Mesenchymal stem cell (in vitro differentiated cells and primary cell): ENCODE results near the gene CNOT4.
A peak's percentile ranks its signal among the peaks of the same experiment; 100 is the strongest.

ENCODE experiments used
- DNase-seq: peaks from one replicate; pipeline ENCODE4 v3.0.0-alpha.2; 2013
- H2AFZ ChIP-seq: one replicate; pipeline ENCODE4 v1.6.1; 2013; ENCODE audit warnings: low read depth, mild to moderate bottlenecking, control low read depth, inconsistent platforms, low read length, moderate library complexity
- H2AK5ac ChIP-seq: 2 replicates; pipeline ENCODE4 v1.6.1; 2013; ENCODE audit warnings: low read length, moderate library complexity, mild to moderate bottlenecking, inconsistent platforms; ENCODE audit not compliant: severe bottlenecking
- H2BK120ac ChIP-seq: one replicate; pipeline ENCODE4 v1.6.1; 2013; ENCODE audit warnings: low read depth, mild to moderate bottlenecking, inconsistent platforms, low read length, moderate library complexity
- H2BK12ac ChIP-seq, 2 experiments: one replicate each; pipeline ENCODE4 v1.6.1; 2013; ENCODE audit warnings: inconsistent platforms in 2 of 2, low read length in 2 of 2, mild to moderate bottlenecking in 2 of 2, moderate library complexity in 2 of 2, control low read depth in 1 of 2
- H2BK15ac ChIP-seq: one replicate; pipeline ENCODE4 v1.6.1; 2013; ENCODE audit warnings: mild to moderate bottlenecking, low read depth, inconsistent platforms; ENCODE audit not compliant: poor library complexity, severe bottlenecking
- H2BK5ac ChIP-seq: 2 replicates; pipeline ENCODE4 v1.6.1; 2013; ENCODE audit warnings: low read depth, mild to moderate bottlenecking, low read length, control low read depth, inconsistent platforms; ENCODE audit not compliant: poor library complexity, severe bottlenecking
- H3K14ac ChIP-seq, 2 experiments: one replicate each; pipeline ENCODE4 v1.6.1; 2013; ENCODE audit warnings: inconsistent platforms in 2 of 2, low read length in 2 of 2, control low read depth in 1 of 2, mild to moderate bottlenecking in 1 of 2, moderate library complexity in 1 of 2
- H3K18ac ChIP-seq, 2 experiments: one replicate each; pipeline ENCODE4 v1.6.1; 2013; ENCODE audit warnings: inconsistent platforms in 2 of 2, low read length in 2 of 2, control low read depth in 1 of 2, low read depth in 1 of 2, mild to moderate bottlenecking in 1 of 2
- H3K23ac ChIP-seq, 2 experiments: one replicate each; pipeline ENCODE4 v1.6.1; 2013; ENCODE audit warnings: inconsistent platforms in 2 of 2, low read length in 2 of 2, mild to moderate bottlenecking in 2 of 2, moderate library complexity in 2 of 2, control low read depth in 1 of 2
- H3K27ac ChIP-seq: 2 replicates; pipeline ENCODE4 v1.5.1; 2013; ENCODE audit warnings: mild to moderate bottlenecking, moderate library complexity, low read length, control low read depth, inconsistent platforms; ENCODE audit not compliant: poor library complexity, severe bottlenecking
- H3K27me3 ChIP-seq, 2 experiments: 2 replicates each; pipeline versions ENCODE4 v1.6.1 to v1.7.0; 2013; ENCODE audit warnings: low read length in 2 of 2, mild to moderate bottlenecking in 2 of 2, moderate library complexity in 2 of 2, control low read depth in 1 of 2, inconsistent platforms in 1 of 2; ENCODE audit not compliant: control insufficient read depth in 1 of 2, insufficient read depth in 1 of 2
- H3K36me3 ChIP-seq, 2 experiments: 2 replicates each; pipeline versions ENCODE4 v1.6.1 to v1.7.0; 2013; ENCODE audit warnings: low read length in 2 of 2, control low read depth in 1 of 2, inconsistent platforms in 1 of 2, low read depth in 1 of 2, mild to moderate bottlenecking in 1 of 2; ENCODE audit not compliant: insufficient read depth in 2 of 2, control insufficient read depth in 1 of 2
- H3K4ac ChIP-seq, 2 experiments: one replicate each; pipeline ENCODE4 v1.6.1; 2013; ENCODE audit warnings: inconsistent platforms in 2 of 2, low read length in 2 of 2, mild to moderate bottlenecking in 2 of 2, moderate library complexity in 2 of 2, control low read depth in 1 of 2, low read depth in 1 of 2
- H3K4me1 ChIP-seq: 2 replicates; pipeline ENCODE4 v1.6.1; 2013; ENCODE audit warnings: low read depth, low read length, control low read depth; ENCODE audit not compliant: control insufficient read depth, insufficient read depth
- H3K4me2 ChIP-seq: 2 replicates; pipeline ENCODE4 v1.6.1; 2013; ENCODE audit warnings: low read length, mild to moderate bottlenecking, inconsistent platforms; ENCODE audit not compliant: poor library complexity, severe bottlenecking
- H3K4me3 ChIP-seq, 2 experiments: 2 replicates each; pipeline versions ENCODE4 v1.5.1 to v1.7.0; 2013; ENCODE audit warnings: low read length in 2 of 2, mild to moderate bottlenecking in 2 of 2, control low read depth in 1 of 2, low read depth in 1 of 2; ENCODE audit not compliant: insufficient read depth in 1 of 2
- H3K79me1 ChIP-seq: replicated peaks from 2 replicates; pipeline ENCODE4 v1.6.1; 2013; ENCODE audit warnings: mild to moderate bottlenecking, control low read depth, low read length, inconsistent platforms; ENCODE audit not compliant: poor library complexity, severe bottlenecking
- H3K9ac ChIP-seq: 2 replicates; pipeline ENCODE4 v1.7.0; 2013; ENCODE audit warnings: mild to moderate bottlenecking, low read length, moderate library complexity
- H3K9me3 ChIP-seq: 2 replicates; pipeline ENCODE4 v1.7.0; 2013; ENCODE audit warnings: mild to moderate bottlenecking, low read length; ENCODE audit not compliant: control insufficient read depth
- H4K8ac ChIP-seq: one replicate; pipeline ENCODE4 v1.6.1; 2013; ENCODE audit warnings: inconsistent platforms, mild to moderate bottlenecking, low read length, moderate library complexity
- H4K91ac ChIP-seq: one replicate; pipeline ENCODE4 v1.6.1; 2013; ENCODE audit warnings: mild to moderate bottlenecking, low read length, inconsistent platforms
- WGBS: methylation state at CpG from one replicate; pipeline ENCODE4 v1.1.7; 2013; ENCODE audit warnings: mixed read lengths; 5-methylcytosine and 5-hydroxymethylcytosine counted together

CNOT4 gene

DNA sequence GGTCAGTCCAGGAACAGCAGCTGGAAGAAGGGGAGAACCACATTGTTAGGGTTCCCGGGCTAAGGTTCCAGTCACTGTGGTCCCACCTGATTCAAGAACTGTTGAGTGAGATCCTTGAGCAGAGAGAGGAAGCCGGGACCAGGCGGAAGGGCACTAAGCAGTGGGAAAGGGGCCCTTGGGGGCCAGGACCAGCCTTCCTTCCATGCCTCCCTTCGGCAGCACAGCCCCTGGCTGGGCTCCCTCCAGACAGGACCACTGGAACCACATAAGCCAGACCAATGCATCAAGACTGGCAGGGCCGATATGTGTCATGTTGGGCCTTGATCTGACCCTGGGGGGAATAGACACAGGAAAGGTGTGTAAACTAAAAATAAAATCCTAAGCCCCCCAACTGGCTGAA lies 172.4 kb downstream of the CNOT4 start:
- Histone ChIP-seq H2BK5ac (no peak overlapping the region), H4K8ac (no peak overlapping the region), H2AFZ (no peak overlapping the region), H2BK15ac (peak overlapping the region; percentile 31), H2BK120ac (no peak overlapping the region), H3K27ac (no peak overlapping the region), H3K18ac (no peak overlapping the region), H3K4me1 (peaks cover 2% of the 10 kb centered on the region), H3K4me3 (no peak overlapping the region), H4K91ac (no peak overlapping the region), H3K36me3 (no peaks in the 10 kb centered on the region), H2BK12ac (no peak overlapping the region), H3K9me3 (no peaks in the 10 kb centered on the region), H3K27me3 (peaks cover 22 to 35% of the 10 kb centered on the region in 2 experiments), H3K4ac (no peak overlapping the region), H2AK5ac (no peak overlapping the region), H3K23ac (no peak overlapping the region), H3K9ac (no peak overlapping the region), H3K4me2 (no peak overlapping the region), H3K79me1 (no peaks in the 10 kb centered on the region), H3K14ac (no peak overlapping the region)
- 81% methylated on average over 5 of the region's 5 CpGs for WGBS
- DNase-seq: no peak

- Histone ChIP-seq H3K4ac (no peak overlapping the region), H3K18ac (no peak overlapping the region), H3K27ac (no peak overlapping the region)
These were observed 174.2 kb downstream of the CNOT4 start for GRCh38 chr7:135335628-135336139.

GRCh38 chr7:135334830-135335543 lies 174.9 kb downstream of the CNOT4 start:
- 89% methylated on average over 8 of the region's 10 CpGs for WGBS
- no peak overlapping the region for H3K18ac ChIP-seq
- H3K27ac ChIP-seq: no peak overlapping the region
- no peak overlapping the region for H3K4me3 ChIP-seq
- no peak overlapping the region for H3K23ac ChIP-seq
- no peak overlapping the region for H3K4ac ChIP-seq
- H3K9me3 ChIP-seq: no peaks in the 10 kb centered on the region
- H2BK120ac ChIP-seq: no peak overlapping the region
- H3K27me3 ChIP-seq: peaks cover 9 to 20% of the 10 kb centered on the region in 2 experiments
- H2BK5ac ChIP-seq: no peak overlapping the region
- no peak overlapping the region for H3K9ac ChIP-seq
- H4K91ac ChIP-seq: no peak overlapping the region
- H3K4me2 ChIP-seq: no peak overlapping the region
- H3K14ac ChIP-seq: no peak overlapping the region
- H4K8ac ChIP-seq: no peak overlapping the region
- H3K79me1 ChIP-seq: no peaks in the 10 kb centered on the region
- H2BK15ac ChIP-seq: no peak overlapping the region
- H2AFZ ChIP-seq: no peak overlapping the region
- H3K4me1 ChIP-seq: peaks cover 2% of the 10 kb centered on the region
- no peaks in the 10 kb centered on the region for H3K36me3 ChIP-seq
- H2AK5ac ChIP-seq: no peak overlapping the region
- DNase-seq: no peak
- H2BK12ac ChIP-seq: no peak overlapping the region

More at GRCh38 chr7:135335628-135336139, 174.2 kb downstream of the CNOT4 start:
- no peak overlapping the region for H3K23ac ChIP-seq
- H2BK120ac ChIP-seq: no peak overlapping the region
- WGBS: 8% methylated on average over 9 of the region's 9 CpGs
- peak; percentile 22 for DNase-seq
- H3K9ac ChIP-seq: no peak overlapping the region
- H2BK15ac ChIP-seq: no peak overlapping the region
- no peak overlapping the region for H2BK5ac ChIP-seq
- no peak overlapping the region for H2AK5ac ChIP-seq
- H3K9me3 ChIP-seq: no peaks in the 10 kb centered on the region
- H3K27me3 ChIP-seq: peaks cover 12 to 23% of the 10 kb centered on the region in 2 experiments
- H3K4me1 ChIP-seq: peaks cover 2% of the 10 kb centered on the region
- no peak overlapping the region for H3K14ac ChIP-seq
- H4K8ac ChIP-seq: no peak overlapping the region
- H3K79me1 ChIP-seq: no peaks in the 10 kb centered on the region
- H4K91ac ChIP-seq: no peak overlapping the region
- no peak overlapping the region for H3K4me2 ChIP-seq
- H3K36me3 ChIP-seq: no peaks in the 10 kb centered on the region
- no peak overlapping the region for H2BK12ac ChIP-seq
- no peak overlapping the region for H2AFZ ChIP-seq
- no peak overlapping the region for H3K4me3 ChIP-seq

DNA sequence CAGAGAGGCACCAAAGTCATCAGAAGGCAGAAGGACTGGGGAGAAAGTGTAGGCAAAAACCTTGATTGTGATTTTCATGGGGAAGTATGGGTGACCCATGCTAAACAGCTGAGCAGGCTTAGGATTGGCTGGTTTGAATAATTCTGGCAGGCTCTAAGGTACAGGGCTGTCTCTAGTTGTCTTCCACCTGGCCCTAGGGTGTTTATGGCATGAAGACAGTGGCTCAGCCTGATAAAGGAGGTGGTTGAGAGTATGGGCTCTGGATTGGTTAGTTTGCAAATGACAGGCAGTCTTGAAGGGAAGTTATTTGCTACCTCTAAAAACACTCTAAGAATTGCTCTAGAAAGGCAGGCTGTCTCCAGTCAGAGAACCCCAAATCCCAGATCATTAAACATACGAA lies 176.0 kb downstream of the CNOT4 start:
- H3K14ac ChIP-seq: no peak overlapping the region
- no peak overlapping the region for H3K4me2 ChIP-seq
- no peak overlapping the region for H2BK120ac ChIP-seq
- peaks cover 11 to 14% of the 10 kb centered on the region in 2 experiments for H3K27me3 ChIP-seq
- DNase-seq: no peak
- H2AFZ ChIP-seq: no peak overlapping the region
- H2BK12ac ChIP-seq: no peak overlapping the region
- no peaks in the 10 kb centered on the region for H3K36me3 ChIP-seq
- no peak overlapping the region for H3K18ac ChIP-seq
- H3K4me1 ChIP-seq: peaks cover 2% of the 10 kb centered on the region
- no peak overlapping the region for H3K4ac ChIP-seq
- no peak overlapping the region for H4K91ac ChIP-seq
- H3K23ac ChIP-seq: no peak overlapping the region
- H3K27ac ChIP-seq: no peak overlapping the region
- H3K9ac ChIP-seq: no peak overlapping the region
- no peak overlapping the region for H2BK15ac ChIP-seq
- H2BK5ac ChIP-seq: no peak overlapping the region
- 67% methylated on average over 1 of the region's 1 CpG for WGBS
- H3K79me1 ChIP-seq: no peaks in the 10 kb centered on the region
- H3K4me3 ChIP-seq: no peak overlapping the region
- no peak overlapping the region for H2AK5ac ChIP-seq
- H4K8ac ChIP-seq: no peak overlapping the region
- H3K9me3 ChIP-seq: no peaks in the 10 kb centered on the region
